HG03280 (cell line): ENCODE data around the gene ERC2.

Experiments used
- ATAC-seq: cut with Tn5 transposase; IDR thresholded peaks from one replicate; pipeline ENCODE4 v1.9.1; 2021; ENCODE audit warnings: mild to moderate bottlenecking, moderate library complexity; ENCODE audit not compliant: unreplicated experiment

The ERC2 gene

GRCh38 chr3:56192001-56192400 is 276.3 kb downstream of the ERC2 start:
- no peak for ATAC-seq

GRCh38 chr3:56190771-56191305 is 277.4 kb downstream of the ERC2 start:
- ATAC-seq, result no peak

GRCh38 chr3:56190130-56190529 is 278.1 kb downstream of the ERC2 start:
- ATAC-seq, result no peak

GRCh38 chr3:56189536-56189935 is 278.7 kb downstream of the ERC2 start:
- ATAC-seq, result no peak

GRCh38 chr3:56188201-56188600 is 280.1 kb downstream of the ERC2 start:
- no peak for ATAC-seq

- ATAC-seq, result no peak
Measured at GRCh38 chr3:56187051-56187450, 281.2 kb downstream of the ERC2 start.

- no peak for ATAC-seq
Measured at GRCh38 chr3:56185827-56186226, 282.4 kb downstream of the ERC2 start.

- no peak for ATAC-seq
Measured at GRCh38 chr3:56183529-56183928, 284.7 kb downstream of the ERC2 start.

GRCh38 chr3:56180433-56180832 is 287.8 kb downstream of the ERC2 start:
- no peak for ATAC-seq

GRCh38 chr3:56173601-56174000 is 294.7 kb downstream of the ERC2 start:
- no peak for ATAC-seq

GRCh38 chr3:56164436-56164835 is 303.8 kb downstream of the ERC2 start:
- no peak for ATAC-seq

- ATAC-seq, result no peak
Measured at GRCh38 chr3:56157693-56158362, 310.4 kb downstream of the ERC2 start.

- no peak for ATAC-seq
Measured at GRCh38 chr3:56154297-56154696, 314.0 kb downstream of the ERC2 start.

- ATAC-seq, result no peak
Measured at GRCh38 chr3:56147354-56147753, 320.9 kb downstream of the ERC2 start.

- ATAC-seq, result no peak
Measured at GRCh38 chr3:56145410-56145809, 322.9 kb downstream of the ERC2 start.

- no peak for ATAC-seq
Measured at GRCh38 chr3:56144805-56145204, 323.5 kb downstream of the ERC2 start.

GRCh38 chr3:56137415-56137814 is 330.9 kb downstream of the ERC2 start:
- no peak for ATAC-seq

- ATAC-seq, result no peak
Measured at GRCh38 chr3:56136514-56136913, 331.8 kb downstream of the ERC2 start.

- ATAC-seq, result no peak
Measured at GRCh38 chr3:56135941-56136340, 332.3 kb downstream of the ERC2 start.

GRCh38 chr3:56133423-56133822 is 334.8 kb downstream of the ERC2 start:
- no peak for ATAC-seq

GRCh38 chr3:56132762-56133161 is 335.5 kb downstream of the ERC2 start:
- no peak for ATAC-seq

- no peak for ATAC-seq
Measured at GRCh38 chr3:56131974-56132590, 336.2 kb downstream of the ERC2 start.

GRCh38 chr3:56130036-56130435 is 338.2 kb downstream of the ERC2 start:
- ATAC-seq, result no peak
